ENCODE results near the gene SSC5D.
A peak's percentile ranks its signal among the peaks of the same experiment; 100 is the strongest.

Gene SSC5D

GRCh38 chr19:55544776-55545439 lies 56.7 kb downstream of the SSC5D start:
- no peaks in the 10 kb centered on the region; the same call in 1 of the 2 replicates for H3K4me1 ChIP-seq
- H3K9me3 ChIP-seq, result no peaks in the 10 kb centered on the region
- no peak for TF ChIP-seq CTCF (IDR thresholded peaks at IDR 0.05; ENCODE audit: low read depth, low read length)
- no peaks in the 10 kb centered on the region for H3K27me3 ChIP-seq
- H3K36me3 ChIP-seq, result no peaks in the 10 kb centered on the region
- no peak overlapping the region for H3K4me3 ChIP-seq (ENCODE audit: low read depth, low read length)
- no peak for DNase-seq

- Histone ChIP-seq H3K4me3 (ENCODE audit: low read depth, low read length) (no peak within 1 kb of the TSS), H3K27me3 (no peaks in the 10 kb centered on the region), H3K36me3 (no peaks in the 10 kb centered on the region), H3K4me1 (no peaks in the 10 kb centered on the region; the same call in 1 of the 2 replicates), H3K9me3 (no peaks in the 10 kb centered on the region)
- TF ChIP-seq CTCF (IDR thresholded peaks at IDR 0.05; ENCODE audit: low read depth, low read length), result no peak
- no peak for DNase-seq
Measured at GRCh38 chr19:55545443-55545842, 57.2 kb downstream of the SSC5D start, which contains the start of gene SBK3. TSS of gene SBK3 (minus strand) at chr19:55545543. CDS start at chr19:55545543, 0 bp downstream.

- no peak for TF ChIP-seq CTCF (IDR thresholded peaks at IDR 0.05; ENCODE audit: low read depth, low read length)
- no peaks in the 10 kb centered on the region for H3K9me3 ChIP-seq
- no peak for DNase-seq
- no peaks in the 10 kb centered on the region; the same call in 1 of the 2 replicates for H3K4me1 ChIP-seq
- no peaks in the 10 kb centered on the region for H3K36me3 ChIP-seq
- no peak overlapping the region for H3K4me3 ChIP-seq (ENCODE audit: low read depth, low read length)
- no peaks in the 10 kb centered on the region for H3K27me3 ChIP-seq
Measured at GRCh38 chr19:55546011-55546410, 57.8 kb downstream of the SSC5D start.

GRCh38 chr19:55546822-55547614 lies 58.8 kb downstream of the SSC5D start:
- no peak for TF ChIP-seq CTCF (IDR thresholded peaks at IDR 0.05; ENCODE audit: low read depth, low read length)
- peak; percentile 25 for DNase-seq
- Histone ChIP-seq H3K36me3 (no peaks in the 10 kb centered on the region), H3K9me3 (no peaks in the 10 kb centered on the region), H3K4me3 (ENCODE audit: low read depth, low read length) (no peak overlapping the region), H3K27me3 (no peaks in the 10 kb centered on the region), H3K4me1 (no peaks in the 10 kb centered on the region; the same call in 1 of the 2 replicates)

- peak overlapping the region; percentile 61 for H3K4me3 ChIP-seq (ENCODE audit: low read depth, low read length)
- no peaks in the 10 kb centered on the region for H3K27me3 ChIP-seq
- no peaks in the 10 kb centered on the region; the same call in 1 of the 2 replicates for H3K4me1 ChIP-seq
- H3K9me3 ChIP-seq, result no peaks in the 10 kb centered on the region
- H3K36me3 ChIP-seq, result no peaks in the 10 kb centered on the region
- DNase-seq, result peak; percentile 72
- TF ChIP-seq CTCF (IDR thresholded peaks at IDR 0.05; ENCODE audit: low read depth, low read length), result no peak
Measured at GRCh38 chr19:55549500-55550320, 61.5 kb downstream of the SSC5D start.
